ENCODE data around the gene PDILT. TPM values are rescaled to one million over a fixed set of nuclear protein-coding genes. Genes with fewer than 3 reads are reported as not detected.
A peak's percentile ranks its signal among the peaks of the same experiment; 100 is the strongest.

The PDILT gene
- total and polyA plus RNA-seq, 9 donors = not detected

- Histone ChIP-seq H3K4me1 (ENCODE audit: insufficient read depth) (peaks cover 3% of the 10 kb centered on the region), H3K4me3 (no peak overlapping the region), H3K27me3 (no peaks in the 10 kb centered on the region), H3K9me3 (no peaks in the 10 kb centered on the region), H3K36me3 (no peaks in the 10 kb centered on the region), H3K27ac (no peak overlapping the region)
- WGBS, 3 donors = 30 to 35% (median 31%) methylated on average over 11 of the region's 11 CpGs
- TF ChIP-seq POLR2A (IDR thresholded peaks at IDR 0.05) (no peak), CTCF (IDR thresholded peaks at IDR 0.05) (peak; percentile 19 to 56 (median 43))
- intact Hi-C loops (cut with DNase I) = loop anchor here in 2 of 4 donors (5.0 to 10.0 kb wide), 2 partner anchors 476 to 479 kb away; no protein-coding TSS in a partner anchor
- peak; percentile 34 to 61 (median 42) for DNase-seq
Measured at GRCh38 chr16:20383106-20384029, 21.2 kb downstream of the PDILT start.

DNA sequence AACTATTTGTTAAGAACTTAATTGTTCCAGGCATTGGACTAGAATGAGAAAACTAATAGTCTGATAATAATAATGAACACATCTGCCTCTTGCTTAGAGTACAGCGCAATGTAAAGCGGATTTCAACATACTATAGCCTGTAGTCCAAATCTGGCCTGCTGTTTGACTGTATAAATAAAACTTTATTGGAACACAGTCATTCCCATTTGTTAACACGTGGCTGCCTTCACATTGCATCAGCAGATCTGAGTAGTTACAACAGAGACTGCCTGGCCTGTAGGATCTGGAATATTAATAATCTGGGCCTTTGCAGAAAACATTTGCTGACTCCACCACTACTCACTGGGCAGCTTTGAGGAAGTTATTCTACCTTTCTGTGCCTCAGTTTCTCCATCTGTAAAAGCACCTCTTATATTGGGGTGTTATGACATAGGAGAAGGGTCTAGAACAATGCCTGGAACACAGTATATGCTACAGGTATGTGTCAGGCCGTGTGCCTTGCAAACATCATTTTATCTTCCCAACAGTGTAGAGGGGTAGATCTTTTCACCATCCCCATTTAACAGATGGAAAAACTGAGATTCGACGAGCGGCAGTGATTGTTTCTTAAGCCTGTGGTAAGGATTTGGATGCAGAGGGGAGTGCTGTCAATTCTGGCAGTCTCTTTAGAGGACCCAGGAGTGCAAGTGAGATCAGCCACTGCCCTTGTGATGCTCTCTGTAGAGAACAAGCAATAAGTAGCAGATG, 22.2 kb downstream of the PDILT start:
- Histone ChIP-seq H3K9me3 (no peaks in the 10 kb centered on the region), H3K27ac (no peak overlapping the region), H3K4me3 (no peak overlapping the region), H3K36me3 (no peaks in the 10 kb centered on the region), H3K27me3 (no peaks in the 10 kb centered on the region), H3K4me1 (ENCODE audit: insufficient read depth) (peaks cover 3% of the 10 kb centered on the region)
- no peak for DNase-seq
- no peak for TF ChIP-seq POLR2A (IDR thresholded peaks at IDR 0.05)
- TF ChIP-seq CTCF (IDR thresholded peaks at IDR 0.05) = no peak
- TF ChIP-seq EP300 (IDR thresholded peaks at IDR 0.05) = no peak
- intact Hi-C loops (cut with DNase I) = loop anchor here in 2 of 4 donors (5.0 to 10.0 kb wide), 2 partner anchors 475 to 478 kb away; no protein-coding TSS in a partner anchor
- 88 to 93% (median 92%) methylated on average over 7 of the region's 7 CpGs for WGBS, 3 donors

GRCh38 chr16:20380782-20381181, 23.8 kb downstream of the PDILT start:
- Histone ChIP-seq H3K4me3 (no peak overlapping the region), H3K27me3 (no peaks in the 10 kb centered on the region), H3K4me1 (ENCODE audit: insufficient read depth) (no peaks in the 10 kb centered on the region), H3K27ac (no peak overlapping the region), H3K36me3 (no peaks in the 10 kb centered on the region), H3K9me3 (no peaks in the 10 kb centered on the region)
- no peak for DNase-seq
- intact Hi-C loops (cut with DNase I) = loop anchor here in 2 of 4 donors (5.0 to 10.0 kb wide), 2 partner anchors 473 to 476 kb away; no protein-coding TSS in a partner anchor
- 59 to 72% (median 70%) methylated on average over 3 of the region's 3 CpGs for WGBS, 3 donors
- TF ChIP-seq CTCF (IDR thresholded peaks at IDR 0.05) (no peak), POLR2A (IDR thresholded peaks at IDR 0.05) (no peak), EP300 (IDR thresholded peaks at IDR 0.05) (no peak)

DNA sequence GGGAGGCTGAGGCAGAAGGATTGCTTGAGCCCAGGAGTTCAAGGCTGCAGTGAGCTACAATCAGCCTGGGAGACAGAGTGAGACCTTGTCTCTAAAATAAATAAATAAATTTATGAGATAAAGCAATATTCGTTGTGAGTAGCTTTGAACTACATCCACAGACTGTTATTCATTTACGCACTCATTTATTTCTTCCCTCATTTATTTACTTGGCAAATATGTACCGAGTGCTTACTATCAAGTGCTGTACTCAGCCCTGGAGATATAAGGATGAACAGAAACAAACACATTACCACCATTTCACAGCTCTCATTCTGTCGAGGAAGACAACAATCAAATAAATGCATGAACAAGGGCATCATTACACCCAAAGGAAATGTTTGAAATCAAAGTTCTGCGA, 27.4 kb downstream of the PDILT start:
- no peak for TF ChIP-seq EP300 (IDR thresholded peaks at IDR 0.05)
- no peak for TF ChIP-seq CTCF (IDR thresholded peaks at IDR 0.05)
- TF ChIP-seq POLR2A (IDR thresholded peaks at IDR 0.05) = no peak
- intact Hi-C loops (cut with DNase I) = no loop called here
- Histone ChIP-seq H3K36me3 (no peaks in the 10 kb centered on the region), H3K4me1 (ENCODE audit: insufficient read depth) (no peaks in the 10 kb centered on the region), H3K27ac (no peak overlapping the region), H3K4me3 (no peak overlapping the region), H3K9me3 (no peaks in the 10 kb centered on the region), H3K27me3 (no peaks in the 10 kb centered on the region)
- 46 to 55% (median 50%) methylated on average over 5 of the region's 5 CpGs for WGBS, 3 donors
- DNase-seq = no peak
